GM21390 (cell line): ENCODE measurements around the gene STAC3.

Source experiments
- ATAC-seq: cut with Tn5 transposase; IDR thresholded peaks from one replicate; pipeline ENCODE4 v1.9.1; 2021; ENCODE audit not compliant: unreplicated experiment

Gene STAC3

GRCh38 chr12:57236201-57236924, 14.6 kb downstream of the STAC3 start:
- ATAC-seq: no peak

DNA sequence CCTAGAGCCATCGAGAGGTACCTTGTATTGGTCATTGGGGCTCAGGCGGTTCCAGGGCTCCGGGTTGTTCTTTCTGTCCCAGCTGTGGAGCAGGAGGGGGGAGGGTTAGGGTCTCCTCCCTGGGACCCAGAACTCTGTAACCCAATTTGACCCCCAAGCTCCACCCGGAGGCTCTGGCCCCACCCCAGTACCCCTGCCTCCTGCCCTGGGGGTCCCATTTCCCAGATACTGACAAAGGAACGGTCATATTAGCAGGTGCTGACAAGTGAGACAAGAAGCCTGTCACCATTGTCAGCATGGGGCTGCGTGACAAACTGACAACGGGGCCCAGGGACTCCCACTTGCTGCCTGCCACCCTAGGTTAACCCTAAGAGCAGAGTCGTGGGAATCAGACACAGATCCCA, 15.3 kb downstream of the STAC3 start:
- no peak for ATAC-seq

- no peak for ATAC-seq
These were observed 15.8 kb downstream of the STAC3 start for GRCh38 chr12:57235017-57235727.

- no peak for ATAC-seq
These were observed 16.4 kb downstream of the STAC3 start for GRCh38 chr12:57234571-57235016.

DNA sequence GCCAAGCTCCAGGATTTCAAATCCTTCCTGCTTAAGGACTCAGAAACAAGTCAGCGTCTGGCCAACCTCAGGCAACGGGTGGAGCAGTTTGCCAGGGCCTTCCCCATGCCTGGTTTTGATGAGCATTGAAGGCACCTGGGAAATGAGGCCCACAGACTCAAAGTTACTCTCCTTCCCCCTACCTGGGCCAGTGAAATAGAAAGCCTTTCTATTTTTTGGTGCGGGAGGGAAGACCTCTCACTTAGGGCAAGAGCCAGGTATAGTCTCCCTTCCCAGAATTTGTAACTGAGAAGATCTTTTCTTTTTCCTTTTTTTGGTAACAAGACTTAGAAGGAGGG, 16.8 kb downstream of the STAC3 start:
- ATAC-seq: no peak

GRCh38 chr12:57233357-57234232, 17.4 kb downstream of the STAC3 start:
- no peak for ATAC-seq

DNA sequence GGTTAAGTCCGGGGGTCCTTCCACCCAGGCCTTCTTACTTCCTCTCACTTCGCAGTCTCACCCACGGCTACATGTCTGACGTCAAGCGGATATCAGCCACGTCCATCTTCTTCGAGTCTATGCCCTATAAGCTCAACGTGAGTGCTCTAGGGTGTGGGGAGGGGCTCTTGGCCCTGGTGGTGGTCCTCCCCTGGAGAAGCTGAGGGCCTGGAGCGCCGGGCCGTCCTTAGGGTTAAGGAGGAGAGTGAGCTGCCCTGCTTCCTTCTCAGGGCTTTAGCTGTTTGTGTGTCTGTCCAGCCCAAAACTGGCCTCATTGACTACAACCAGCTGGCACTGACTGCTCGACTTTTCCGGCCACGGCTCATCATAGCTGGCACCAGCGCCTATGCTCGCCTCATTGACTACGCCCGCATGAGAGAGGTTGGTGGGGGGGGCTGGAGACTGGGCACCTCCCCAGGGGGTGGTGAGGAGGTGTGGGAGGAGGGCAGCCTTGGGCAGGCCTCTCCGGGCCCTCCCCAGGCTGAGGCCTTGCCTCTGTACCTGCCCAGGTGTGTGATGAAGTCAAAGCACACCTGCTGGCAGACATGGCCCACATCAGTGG, 18.7 kb downstream of the STAC3 start:
- ATAC-seq: no peak

GRCh38 chr12:57231276-57232021, 19.5 kb downstream of the STAC3 start:
- no peak for ATAC-seq

- ATAC-seq: no peak
These were observed 20.4 kb downstream of the STAC3 start for GRCh38 chr12:57230381-57231155.

DNA sequence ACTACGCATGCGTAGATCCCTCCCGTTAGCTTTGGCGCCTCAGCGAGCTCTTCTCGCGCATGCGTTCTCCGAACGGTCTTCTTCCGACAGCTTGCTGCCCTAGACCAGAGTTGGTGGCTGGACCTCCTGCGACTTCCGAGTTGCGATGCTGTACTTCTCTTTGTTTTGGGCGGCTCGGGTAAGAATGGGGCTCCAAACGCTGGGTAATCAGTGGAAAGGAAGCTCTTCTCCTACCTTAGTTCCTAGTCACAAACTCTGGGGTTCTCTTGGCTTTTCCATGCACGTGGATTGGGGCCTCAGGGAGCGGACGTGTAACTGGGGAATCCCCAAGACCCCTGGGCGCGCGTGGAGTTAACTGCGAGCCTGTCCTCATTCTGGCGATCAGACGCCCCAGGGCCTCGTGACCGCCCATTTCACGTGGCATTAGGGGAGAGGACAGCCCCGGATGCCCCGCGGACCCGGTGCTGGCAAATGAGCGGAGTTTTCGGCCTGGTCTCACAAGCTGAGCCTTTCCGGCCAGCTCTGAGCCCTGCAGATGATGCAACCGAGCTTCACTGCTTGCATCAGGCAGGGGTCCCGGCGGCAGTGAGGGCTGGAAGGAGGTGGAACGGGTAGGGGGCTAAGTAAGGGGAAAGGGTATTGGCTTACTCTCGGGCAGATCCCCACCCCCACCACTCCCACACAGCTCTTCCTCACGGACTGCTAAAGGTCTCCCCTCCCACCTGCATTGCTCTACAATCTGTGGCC, 21.2 kb downstream of the STAC3 start, which contains the start of gene SHMT2:
Gene SHMT2, plus strand, starts transcription at position 78 of the 747 bp plus-strand sequence. Its CDS starts 68 bp downstream, at position 146.
- ATAC-seq: peak; percentile 49

DNA sequence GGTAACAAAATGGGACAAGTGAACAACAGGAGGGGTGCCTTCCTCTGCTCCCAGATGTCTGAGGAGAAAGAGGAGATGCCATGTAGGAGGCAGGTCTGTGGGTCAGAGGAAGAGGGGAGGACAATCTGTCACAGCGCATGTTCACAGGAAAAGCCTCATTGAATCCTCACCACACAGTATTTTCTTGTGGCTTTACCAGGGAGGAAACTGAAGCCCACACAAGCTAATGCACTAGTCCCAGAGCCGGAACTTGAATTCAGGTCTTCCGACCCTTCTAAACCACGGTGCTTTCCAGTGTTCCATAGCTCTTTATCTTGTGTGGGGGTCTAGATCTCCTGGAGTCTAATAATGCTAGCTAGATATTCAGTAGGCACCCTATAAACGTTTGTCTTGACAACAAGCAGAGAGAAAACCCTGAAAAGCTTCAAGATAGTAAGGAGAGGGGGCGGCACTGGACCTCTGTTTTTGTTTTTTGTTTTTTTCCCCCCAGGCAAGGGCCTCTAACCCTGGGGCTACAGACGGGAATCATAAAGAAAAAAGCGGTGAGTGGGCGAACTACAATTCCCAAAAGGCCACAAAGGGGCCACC, 21.8 kb downstream of the STAC3 start:
- ATAC-seq: no peak

DNA sequence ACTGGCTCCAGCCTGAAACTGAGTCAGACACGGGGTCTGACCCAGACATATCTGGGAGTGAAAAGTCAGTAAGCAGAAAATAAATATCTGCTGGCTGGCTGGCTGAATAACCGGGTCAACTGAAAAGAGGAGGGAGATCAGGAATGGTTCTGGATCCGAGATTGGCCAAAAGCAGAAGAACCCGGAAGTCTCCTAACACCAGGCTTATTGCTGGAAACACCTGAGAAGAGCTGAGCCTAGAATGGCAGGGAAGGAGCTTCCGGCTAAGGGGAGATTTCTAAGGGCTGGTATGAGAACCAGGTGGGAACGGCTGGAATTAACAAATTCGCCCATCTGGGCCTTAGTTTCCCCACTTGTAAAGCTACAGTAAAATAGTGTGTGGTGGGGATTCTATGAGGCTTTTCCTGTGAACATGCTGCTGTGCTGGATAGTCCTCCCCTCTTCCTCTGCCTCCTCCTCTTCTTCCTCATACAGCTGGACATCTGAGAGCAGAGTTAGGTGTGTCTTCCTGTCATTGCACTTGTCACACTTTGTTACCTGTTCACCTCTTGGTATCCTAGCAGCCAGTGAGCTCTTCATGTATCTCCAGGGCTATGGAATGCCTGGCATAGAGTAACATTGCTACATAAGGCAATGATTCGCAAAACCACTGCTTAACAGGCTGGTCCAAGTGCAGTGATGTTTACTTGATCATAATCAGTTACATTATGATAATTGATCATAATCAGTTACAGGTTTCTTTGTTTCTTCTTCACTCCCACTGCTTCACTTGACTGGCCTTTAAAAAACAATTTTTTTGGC, 23.5 kb downstream of the STAC3 start:
- ATAC-seq: no peak

GRCh38 chr12:57226588-57227314, 24.2 kb downstream of the STAC3 start:
- no peak for ATAC-seq

GRCh38 chr12:57225680-57226210, 25.2 kb downstream of the STAC3 start:
- no peak for ATAC-seq

GRCh38 chr12:57224973-57225679, 25.9 kb downstream of the STAC3 start:
- ATAC-seq: no peak

- no peak for ATAC-seq
These were observed 26.6 kb downstream of the STAC3 start for GRCh38 chr12:57224278-57224972.
